HepG2 (cell line): ENCODE results near the gene PHF21B. TPM values are rescaled to one million over a fixed set of nuclear protein-coding genes. Genes with fewer than 3 reads are reported as not detected.

Experiments
- ATAC-seq: fragments of 200-7000 bp; cut with Tn5 transposase; 3 replicates; pipeline ENCODE4 v1.9.1; 2020; ENCODE audit warnings: mild to moderate bottlenecking, moderate library complexity
- BruUV-seq: library from RNA; stranded (reverse); fragments of 400-500 nt; replicated peaks from 2 replicates; lab custom pipeline; 2021; lab: Mats Ljungman, UMichigan
- CTCF ChIA-PET: fragments of 300-600 bp; formaldehyde crosslinking; extraction: SDS; loops from one replicate; lab custom pipeline; 2021; ENCODE audit warnings: low total read pairs, inconsistent platforms, low intra/inter-chr PET ratio; lab: Yijun Ruan, JAX
- POLR2A ChIA-PET: fragments of 350-600 bp; sonication (Branson Sonifier 250); formaldehyde crosslinking; loops from one replicate; lab custom pipeline; 2020; ENCODE audit warnings: antibody characterized with exemption, inconsistent platforms; lab: Yijun Ruan, JAX
- DNase-seq: peaks from one replicate; pipeline ENCODE4 v3.0.0-alpha.2; 2015; ENCODE audit warnings: low spot score
- FAIRE-seq: peaks from 3 replicates; lab custom pipeline; 2011; peaks lifted over from hg19 to GRCh38; lab: Jason Lieb, UNC
- H2AFZ ChIP-seq: one replicate; pipeline ENCODE4 v1.6.1; 2011; ENCODE audit warnings: low read length, inconsistent platforms
- H3K27ac ChIP-seq: fragments of 300-600 bp; 3 replicates; pipeline ENCODE4 v1.8.0; 2011; ENCODE audit warnings: mixed run types, mild to moderate bottlenecking, mixed read lengths, low read length, inconsistent platforms; ENCODE audit not compliant: insufficient read depth; ENCODE audit errors: extremely low read length
- H3K27me3 ChIP-seq, 2 experiments: fragments of 200-600 bp in 1 of 2; 2 replicates in 1 of 2; 3 replicates in 1 of 2; pipeline versions ENCODE4 v1.6.0 to v1.8.0; 2011; ENCODE audit warnings: low read length in 2 of 2, mild to moderate bottlenecking in 2 of 2, moderate library complexity in 2 of 2, inconsistent platforms in 1 of 2; ENCODE audit not compliant: insufficient read depth in 2 of 2, control insufficient read depth in 1 of 2
- H3K36me3 ChIP-seq, 2 experiments: fragments of 200-600 bp in 1 of 2; replicated peaks in 1 of 2; 2 replicates in 1 of 2; 3 replicates in 1 of 2; pipeline versions ENCODE4 v1.5.1 to v1.8.0; 2011; ENCODE audit warnings: low read length in 2 of 2, inconsistent platforms in 1 of 2; ENCODE audit not compliant: insufficient read depth in 2 of 2, control insufficient read depth in 1 of 2
- H3K4me1 ChIP-seq: 2 replicates; pipeline ENCODE4 v1.5.1; 2012; ENCODE audit warnings: low read length, inconsistent platforms; ENCODE audit not compliant: insufficient read depth
- H3K4me2 ChIP-seq: 2 replicates; pipeline ENCODE4 v1.6.0; 2011; ENCODE audit warnings: low read depth, low read length, inconsistent platforms
- H3K4me3 ChIP-seq, 3 experiments: fragments of 200-600 bp in 1 of 3; sonication (generic), shearing (Covaris generic) in 1 of 3; replicated peaks in 1 of 3; 2 replicates each; pipeline ENCODE4 v1.5.1; 2011 to 2016; ENCODE audit warnings: low read length in 3 of 3, inconsistent platforms in 2 of 3, low read depth in 2 of 3, mild to moderate bottlenecking in 2 of 3, control low read depth in 1 of 3, mixed read lengths in 1 of 3; ENCODE audit not compliant: insufficient read depth in 1 of 3
- H3K79me2 ChIP-seq: one replicate; pipeline ENCODE4 v1.6.1; 2011; ENCODE audit warnings: low read length, inconsistent platforms; ENCODE audit not compliant: insufficient read depth
- H3K9ac ChIP-seq: 2 replicates; pipeline ENCODE4 v1.6.0; 2011; ENCODE audit warnings: mild to moderate bottlenecking, low read depth, low read length, inconsistent platforms; ENCODE audit not compliant: insufficient read depth
- H3K9me3 ChIP-seq: 2 replicates; pipeline ENCODE4 v1.5.1; 2012; ENCODE audit warnings: mild to moderate bottlenecking, low read length
- H4K20me1 ChIP-seq: 2 replicates; pipeline ENCODE4 v1.6.0; 2011; ENCODE audit warnings: inconsistent platforms, mild to moderate bottlenecking, low read length, moderate library complexity; ENCODE audit not compliant: insufficient read depth
- ETS1 ChIP-seq: sonication (generic); formaldehyde crosslinking; IDR thresholded peaks from 2 replicates; pipeline ENCODE4 v1.4.0; 2020; ENCODE audit warnings: missing genetic modification reagents
- NCOA5 ChIP-seq: sonication (generic); formaldehyde crosslinking; IDR thresholded peaks from 2 replicates; pipeline ENCODE4 v1.4.0; 2020; ENCODE audit warnings: missing genetic modification reagents
- RERE ChIP-seq: IDR thresholded peaks from 2 replicates; pipeline ENCODE4 v1.6.1; 2016; ENCODE audit warnings: low read depth, missing genetic modification reagents, missing compliant biosample characterization
- TBX3 ChIP-seq: fragments of 450-650 bp; IDR thresholded peaks from 2 replicates; pipeline ENCODE4 v1.6.1; 2017; ENCODE audit warnings: antibody characterized with exemption, mild to moderate bottlenecking, inconsistent platforms, borderline replicate concordance
- TFDP1 ChIP-seq: IDR thresholded peaks from 2 replicates; pipeline ENCODE4 v1.6.1; 2016; ENCODE audit warnings: missing compliant biosample characterization, missing genetic modification reagents, borderline replicate concordance
- ZFP91 ChIP-seq: sonication (generic); formaldehyde crosslinking; IDR thresholded peaks from 2 replicates; pipeline ENCODE4 v1.9.0; 2022; ENCODE audit warnings: missing genetic modification reagents, mild to moderate bottlenecking, borderline replicate concordance
- WGBS: methylation state at CpG from one replicate; pipeline ENCODE4 v1.1.6; 2017; ENCODE audit warnings: low lambda C conversion rate; 5-methylcytosine and 5-hydroxymethylcytosine counted together
- in situ Hi-C: cut with HindIII; loops from 2 replicates; pipeline ENCODE4 v1.10.0; 2017; ENCODE audit warnings: low pct_unique_long_range_greater_than_20kb; ENCODE audit not compliant: extremely low pct_ligation_motif_present
- intact Hi-C: fragments of 100-400 bp; cut with micrococcal nuclease; formaldehyde crosslinking; loops from one replicate; pipeline ENCODE4 v1.10.0; 2022; ENCODE audit not compliant: unreplicated experiment
- polyA plus RNA-seq, 8 experiments: library from polyadenylated mRNA; depleted of rRNA in 3 of 8; stranded (reverse) in 7 of 8; unstranded in 1 of 8; fragments of >200 nt; fragmentation: Illumina TruSeq in 4 of 8; extraction: Trizol in 4 of 8; gene quantifications; 2 replicates each; pipeline versions ENCODE4 v1.2.1 to v1.2.3, GENCODE V29; 2011 to 2016; ENCODE audit warnings: low read depth in 4 of 8, missing spikeins in 1 of 8, mixed read lengths in 1 of 8; ENCODE audit not compliant: insufficient read depth in 1 of 8
- total RNA-seq, 5 experiments: library from RNA; depleted of rRNA; stranded (reverse); fragments of >200 nt; fragmentation: Illumina TruSeq; extraction: Trizol; gene quantifications; 2 replicates each; pipeline ENCODE4 v1.2.3, GENCODE V29; 2016; ENCODE audit warnings: low read depth in 1 of 5

PHF21B gene
- total and polyA plus RNA-seq, 2 of the 13 experiments (the other 11 are each of a cell fraction or from before 2014, with no cell fraction given), result not detected

GRCh38 chr22:45023431-45023830, 13.6 kb upstream of the PHF21B start:
- no peak overlapping the region for H3K9ac ChIP-seq
- no peak for TF ChIP-seq ETS1 (CRISPR knock-in tag)
- no peak for TF ChIP-seq ZFP91 (CRISPR knock-in tag)
- no peak for TF ChIP-seq NCOA5 (CRISPR knock-in tag)
- no peak for TF ChIP-seq TFDP1
- TF ChIP-seq RERE (CRISPR knock-in tag), result no peak
- no peak for TF ChIP-seq TBX3
- no TSS peak for BruUV-seq
- no peak overlapping the region for H3K4me2 ChIP-seq
- H3K4me1 ChIP-seq, result no peaks in the 10 kb centered on the region
- intact Hi-C loops (no loop called here), in situ Hi-C loops (no loop called here)
- WGBS, result 47% methylated on average over 9 of the region's 9 CpGs
- no peak overlapping the region for H3K27ac ChIP-seq
- no peaks in the 10 kb centered on the region for H4K20me1 ChIP-seq
- CTCF ChIA-PET, result no interaction called here
- no peaks in the 10 kb centered on the region for H3K9me3 ChIP-seq
- H3K36me3 ChIP-seq, result no peaks in the 10 kb centered on the region
- POLR2A ChIA-PET, result no interaction called here
- DNase-seq (no peak), FAIRE-seq (no peak), ATAC-seq (no peak)
- H2AFZ ChIP-seq, result no peak overlapping the region
- H3K4me3 ChIP-seq, result no peak overlapping the region
- H3K27me3 ChIP-seq, result peaks cover 1 to 35% of the 10 kb centered on the region in 2 experiments; a peak in 4 of 5 replicates
- H3K79me2 ChIP-seq, result no peaks in the 10 kb centered on the region
